Trophoblast cell (in vitro differentiated cells and primary cell): ENCODE data around the gene NR4A1.
A peak's percentile ranks its signal among the peaks of the same experiment; 100 is the strongest.

Experiments
- DNase-seq, 2 donors: peaks; one replicate each; pipeline ENCODE4 v3.0.0-alpha.2; 2016
- H2AFZ ChIP-seq: 2 replicates; pipeline ENCODE4 v1.6.1; 2013; ENCODE audit warnings: low read length, moderate library complexity, mild to moderate bottlenecking; ENCODE audit not compliant: insufficient read depth, poor library complexity
- H2AK5ac ChIP-seq: 2 replicates; pipeline ENCODE4 v1.6.1; 2013; ENCODE audit warnings: mild to moderate bottlenecking, low read length
- H2BK120ac ChIP-seq: 2 replicates; pipeline ENCODE4 v1.6.1; 2013; ENCODE audit warnings: low read length, mild to moderate bottlenecking, moderate library complexity; ENCODE audit not compliant: insufficient read depth, poor library complexity
- H2BK12ac ChIP-seq: 2 replicates; pipeline ENCODE4 v1.6.1; 2013; ENCODE audit warnings: mild to moderate bottlenecking, low read length, moderate library complexity
- H2BK5ac ChIP-seq: 2 replicates; pipeline ENCODE4 v1.6.1; 2013; ENCODE audit warnings: low read length, low read depth, moderate library complexity, mild to moderate bottlenecking; ENCODE audit not compliant: poor library complexity
- H3K14ac ChIP-seq: 2 replicates; pipeline ENCODE4 v1.6.1; 2013; ENCODE audit warnings: mild to moderate bottlenecking, low read length
- H3K18ac ChIP-seq: 2 replicates; pipeline ENCODE4 v1.6.1; 2013; ENCODE audit warnings: mild to moderate bottlenecking, low read length
- H3K23ac ChIP-seq: 2 replicates; pipeline ENCODE4 v1.6.1; 2013; ENCODE audit warnings: low read length
- H3K27ac ChIP-seq: 2 replicates; pipeline ENCODE4 v1.5.1; 2013; ENCODE audit warnings: low read depth, mild to moderate bottlenecking, inconsistent platforms, low read length, moderate library complexity
- H3K27me3 ChIP-seq: 2 replicates; pipeline ENCODE4 v1.6.1; 2013; ENCODE audit warnings: inconsistent platforms, mild to moderate bottlenecking, low read length, moderate library complexity; ENCODE audit not compliant: insufficient read depth
- H3K36me3 ChIP-seq, 2 experiments: 1 replicate in 1 of 2; 2 replicates in 1 of 2; pipeline ENCODE4 v1.6.1; 2013; ENCODE audit warnings: low read length in 2 of 2, mild to moderate bottlenecking in 2 of 2, moderate library complexity in 1 of 2; ENCODE audit not compliant: insufficient read depth in 2 of 2, control insufficient read depth in 1 of 2
- H3K4ac ChIP-seq: 2 replicates; pipeline ENCODE4 v1.6.1; 2013; ENCODE audit warnings: low read depth, mild to moderate bottlenecking, low read length, moderate library complexity
- H3K4me1 ChIP-seq, 2 experiments: 1 replicate in 1 of 2; 2 replicates in 1 of 2; pipeline ENCODE4 v1.6.1; 2013; ENCODE audit warnings: low read length in 2 of 2, mild to moderate bottlenecking in 2 of 2, moderate library complexity in 1 of 2; ENCODE audit not compliant: insufficient read depth in 2 of 2, control insufficient read depth in 1 of 2
- H3K4me2 ChIP-seq: 2 replicates; pipeline ENCODE4 v1.6.1; 2013; ENCODE audit warnings: inconsistent platforms, mild to moderate bottlenecking, low read length, moderate library complexity
- H3K4me3 ChIP-seq: 2 replicates; pipeline ENCODE4 v1.5.1; 2013; ENCODE audit warnings: mild to moderate bottlenecking, low read depth, low read length, inconsistent platforms
- H3K79me1 ChIP-seq: one replicate; pipeline ENCODE4 v1.6.1; 2013; ENCODE audit warnings: low read length
- H3K79me2 ChIP-seq: 2 replicates; pipeline ENCODE4 v1.6.1; 2013; ENCODE audit warnings: low read length, mild to moderate bottlenecking; ENCODE audit not compliant: control insufficient read depth, insufficient read depth, poor library complexity
- H3K9ac ChIP-seq: 2 replicates; pipeline ENCODE4 v1.6.1; 2013; ENCODE audit warnings: mild to moderate bottlenecking, low read length
- H3K9me3 ChIP-seq: 2 replicates; pipeline ENCODE4 v1.6.1; 2013; ENCODE audit warnings: low read depth, mild to moderate bottlenecking, control low read depth, inconsistent platforms, low read length; ENCODE audit not compliant: insufficient read depth
- H4K12ac ChIP-seq: 2 replicates; pipeline ENCODE4 v1.6.1; 2013; ENCODE audit warnings: low read depth, mild to moderate bottlenecking, low read length, moderate library complexity
- H4K8ac ChIP-seq: 2 replicates; pipeline ENCODE4 v1.6.1; 2013; ENCODE audit warnings: low read depth, mild to moderate bottlenecking, low read length, moderate library complexity
- H4K91ac ChIP-seq: one replicate; pipeline ENCODE4 v1.6.1; 2013; ENCODE audit warnings: low read depth, mild to moderate bottlenecking, low read length, moderate library complexity
- WGBS: extraction: QIAGEN DNeasy Blood & Tissue Kit; methylation state at CpG from one replicate; pipeline ENCODE4 v1.1.7; 2013; ENCODE audit warnings: missing lambda C conversion rate; ENCODE audit not compliant: insufficient read length, insufficient coverage; ENCODE audit errors: extremely low coverage; 5-methylcytosine and 5-hydroxymethylcytosine counted together

NR4A1 gene

GRCh38 chr12:52033446-52034140 lies 17.6 kb upstream of the NR4A1 start:
- H3K36me3 ChIP-seq, result no peaks in the 10 kb centered on the region
- WGBS, result no CpG with 5 or more reads among the region's 13 CpGs
- H2BK120ac ChIP-seq, result peak overlapping the region; percentile 55
- H3K14ac ChIP-seq, result peak overlapping the region; percentile 65
- peak overlapping the region; percentile 91 for H4K91ac ChIP-seq
- H3K18ac ChIP-seq, result peak overlapping the region; percentile 24
- peaks cover 3% of the 10 kb centered on the region for H3K79me2 ChIP-seq
- H2AFZ ChIP-seq, result peak overlapping the region; percentile 51
- H2BK12ac ChIP-seq, result peak overlapping the region; percentile 51
- peaks cover 1% of the 10 kb centered on the region for H3K9me3 ChIP-seq
- DNase-seq, result no peak
- H3K27ac ChIP-seq, result peak overlapping the region; percentile 42
- peaks cover 11 to 16% of the 10 kb centered on the region in 2 experiments for H3K4me1 ChIP-seq
- H4K8ac ChIP-seq, result peak overlapping the region; percentile 81
- peak overlapping the region; percentile 33 for H2BK5ac ChIP-seq
- H3K4ac ChIP-seq, result peak overlapping the region; percentile 28
- H3K23ac ChIP-seq, result no peak overlapping the region
- peak overlapping the region; percentile 73 for H2AK5ac ChIP-seq
- H3K9ac ChIP-seq, result no peak overlapping the region
- H4K12ac ChIP-seq, result no peak overlapping the region
- H3K27me3 ChIP-seq, result no peaks in the 10 kb centered on the region
- H3K79me1 ChIP-seq, result peaks cover 16% of the 10 kb centered on the region
- H3K4me2 ChIP-seq, result peak overlapping the region; percentile 70
- no peak overlapping the region for H3K4me3 ChIP-seq

DNA sequence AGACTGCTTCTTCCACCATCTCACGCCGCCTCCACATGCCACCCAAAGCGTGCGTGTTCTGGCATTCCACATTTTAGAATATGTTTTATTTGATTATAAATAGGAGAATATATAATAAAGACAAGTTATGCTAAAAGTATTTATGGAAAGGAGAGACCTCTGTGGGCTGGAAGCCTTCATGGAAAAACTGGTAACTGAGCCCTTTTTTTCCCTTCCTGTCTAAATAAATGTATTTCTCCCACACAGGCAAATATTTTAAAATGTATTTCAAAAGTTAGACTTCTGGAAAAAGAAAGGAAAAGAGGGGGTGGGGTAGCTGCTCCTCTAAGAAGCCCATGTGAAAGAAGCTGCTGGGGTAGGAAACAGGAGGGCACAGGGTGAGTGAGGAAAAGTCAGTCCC lies 16.1 kb upstream of the NR4A1 start:
- no peak overlapping the region for H4K8ac ChIP-seq
- no peak overlapping the region for H2AFZ ChIP-seq
- H3K79me1 ChIP-seq, result peaks cover 16% of the 10 kb centered on the region
- no peak overlapping the region for H3K9ac ChIP-seq
- DNase-seq, result no peak
- no peak overlapping the region for H3K23ac ChIP-seq
- H2BK120ac ChIP-seq, result no peak overlapping the region
- no peaks in the 10 kb centered on the region for H3K36me3 ChIP-seq
- no peak overlapping the region for H3K4me3 ChIP-seq
- no peak overlapping the region for H3K4me2 ChIP-seq
- no peak overlapping the region for H3K14ac ChIP-seq
- no peak overlapping the region for H3K4ac ChIP-seq
- no peaks in the 10 kb centered on the region for H3K27me3 ChIP-seq
- no peak overlapping the region for H4K12ac ChIP-seq
- H3K79me2 ChIP-seq, result peaks cover 3% of the 10 kb centered on the region
- no peak overlapping the region for H2BK5ac ChIP-seq
- no peak overlapping the region for H4K91ac ChIP-seq
- no peak overlapping the region for H2BK12ac ChIP-seq
- H3K4me1 ChIP-seq, result peaks cover 11 to 14% of the 10 kb centered on the region in 2 experiments
- no peak overlapping the region for H3K27ac ChIP-seq
- H2AK5ac ChIP-seq, result no peak overlapping the region
- H3K18ac ChIP-seq, result no peak overlapping the region
- no CpG with 5 or more reads among the region's 4 CpGs for WGBS
- H3K9me3 ChIP-seq, result peaks cover 1% of the 10 kb centered on the region

GRCh38 chr12:52035926-52036325 lies 15.3 kb upstream of the NR4A1 start:
- H2AK5ac ChIP-seq, result no peak overlapping the region
- H2BK5ac ChIP-seq, result no peak overlapping the region
- no peak overlapping the region for H4K91ac ChIP-seq
- no peak overlapping the region for H3K9ac ChIP-seq
- no peak overlapping the region for H3K18ac ChIP-seq
- H4K8ac ChIP-seq, result no peak overlapping the region
- H3K27me3 ChIP-seq, result no peaks in the 10 kb centered on the region
- no peak for DNase-seq
- H4K12ac ChIP-seq, result no peak overlapping the region
- no peak overlapping the region for H3K14ac ChIP-seq
- H3K36me3 ChIP-seq, result no peaks in the 10 kb centered on the region
- H3K4me2 ChIP-seq, result no peak overlapping the region
- H3K23ac ChIP-seq, result no peak overlapping the region
- peaks cover 3% of the 10 kb centered on the region for H3K79me2 ChIP-seq
- peak overlapping the region; percentile 23 for H2BK12ac ChIP-seq
- no peak overlapping the region for H3K4me3 ChIP-seq
- H3K79me1 ChIP-seq, result peaks cover 16% of the 10 kb centered on the region
- H2BK120ac ChIP-seq, result no peak overlapping the region
- H3K27ac ChIP-seq, result no peak overlapping the region
- H2AFZ ChIP-seq, result no peak overlapping the region
- peaks cover 11 to 14% of the 10 kb centered on the region in 2 experiments for H3K4me1 ChIP-seq
- peaks cover 1% of the 10 kb centered on the region for H3K9me3 ChIP-seq
- no CpG with 5 or more reads among the region's 2 CpGs for WGBS
- no peak overlapping the region for H3K4ac ChIP-seq

DNA sequence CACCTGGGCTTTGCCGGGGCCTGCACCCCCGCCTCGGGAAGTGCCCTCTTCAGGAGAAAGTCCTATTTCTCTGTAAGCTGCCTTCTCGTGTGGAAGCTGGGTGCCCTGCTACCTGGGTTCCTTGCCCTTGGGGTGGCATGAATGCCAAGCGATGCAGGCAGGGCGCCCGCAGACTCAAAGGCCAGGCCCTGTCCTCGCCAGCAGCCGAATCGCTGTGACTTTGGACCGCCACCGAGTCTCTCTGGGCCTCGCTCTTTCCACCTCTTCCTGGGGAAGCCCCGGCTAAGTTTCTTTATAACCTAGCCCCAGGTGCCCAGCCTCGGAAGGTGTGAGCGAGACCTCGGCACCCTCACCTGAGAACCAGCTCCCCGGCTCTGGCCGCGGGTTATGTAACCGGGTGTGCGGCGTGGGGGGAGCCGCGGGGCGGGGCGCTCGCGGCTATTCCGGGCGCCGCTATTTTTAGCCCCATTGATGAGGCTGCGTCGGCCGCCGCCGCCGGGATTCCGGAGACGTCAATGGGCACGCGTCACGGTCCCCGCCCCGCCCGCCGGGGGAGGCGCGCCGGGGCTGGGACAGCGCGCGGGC lies 14.6 kb upstream of the NR4A1 start:
- Histone ChIP-seq H3K18ac (peak overlapping the region; percentile 17), H3K27ac (no peak overlapping the region), H3K4me3 (peak overlapping the region; percentile 37), H2AK5ac (peak overlapping the region; percentile 64), H2BK120ac (peak overlapping the region; percentile 36), H3K27me3 (no peaks in the 10 kb centered on the region), H3K4me2 (peak overlapping the region; percentile 62), H3K4ac (no peak overlapping the region), H2BK12ac (peak overlapping the region; percentile 27), H2BK5ac (no peak overlapping the region), H3K9me3 (peaks cover 1% of the 10 kb centered on the region), H3K23ac (no peak overlapping the region), H3K79me1 (peaks cover 16% of the 10 kb centered on the region), H3K79me2 (peaks cover 3% of the 10 kb centered on the region), H3K36me3 (no peaks in the 10 kb centered on the region), H2AFZ (peak overlapping the region; percentile 32), H3K14ac (no peak overlapping the region), H4K8ac (peak overlapping the region; percentile 7), H4K12ac (no peak overlapping the region), H4K91ac (no peak overlapping the region), H3K4me1 (peaks cover 11 to 14% of the 10 kb centered on the region in 2 experiments), H3K9ac (no peak overlapping the region)
- no CpG with 5 or more reads among the region's 53 CpGs for WGBS
- DNase-seq, result peak; percentile 84 to 92
